ENCODE data around the gene SLC25A17. TPM values are rescaled to one million over a fixed set of nuclear protein-coding genes. Genes with fewer than 3 reads are reported as not detected.
"Not testable (repeated sequence)": the region's sequence is repeated elsewhere in the genome, so short reads cannot be mapped to it uniquely, and the experiment has no call there.

The SLC25A17 gene
- total RNA-seq, 1 experiment from 2014 or later: 51.6 TPM

DNA sequence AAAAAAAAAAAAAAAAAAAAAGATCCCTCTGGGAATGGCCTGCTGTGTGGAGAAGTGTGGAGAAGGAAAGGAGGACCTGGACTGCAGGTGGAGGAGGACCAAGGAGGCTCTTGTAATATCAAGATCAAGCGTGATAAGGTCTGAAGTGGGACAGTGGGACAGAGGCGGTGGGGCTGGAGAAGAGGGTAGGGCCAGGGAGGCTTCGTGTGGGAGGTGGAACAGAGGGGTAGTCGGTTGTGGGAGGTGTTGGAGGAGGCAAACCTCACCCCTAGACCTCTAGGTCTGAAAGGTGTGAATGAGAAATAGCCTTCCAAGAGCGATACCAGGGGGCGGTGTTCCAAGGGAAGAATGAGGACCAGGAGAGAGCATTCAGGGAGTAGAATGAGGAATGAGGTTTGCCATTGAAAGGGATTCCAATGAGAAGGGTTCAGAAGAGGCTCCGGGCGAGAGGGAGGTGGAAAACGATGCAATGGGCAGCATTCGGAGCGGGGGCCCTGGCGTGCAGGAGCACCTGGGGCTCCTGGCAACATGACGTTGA, 95.7 kb downstream of the SLC25A17 start:
- intact Hi-C loops (cut with micrococcal nuclease; ENCODE audit: unreplicated experiment): no loop called here
- DNase-seq (ENCODE audit: low spot score): no peak

DNA sequence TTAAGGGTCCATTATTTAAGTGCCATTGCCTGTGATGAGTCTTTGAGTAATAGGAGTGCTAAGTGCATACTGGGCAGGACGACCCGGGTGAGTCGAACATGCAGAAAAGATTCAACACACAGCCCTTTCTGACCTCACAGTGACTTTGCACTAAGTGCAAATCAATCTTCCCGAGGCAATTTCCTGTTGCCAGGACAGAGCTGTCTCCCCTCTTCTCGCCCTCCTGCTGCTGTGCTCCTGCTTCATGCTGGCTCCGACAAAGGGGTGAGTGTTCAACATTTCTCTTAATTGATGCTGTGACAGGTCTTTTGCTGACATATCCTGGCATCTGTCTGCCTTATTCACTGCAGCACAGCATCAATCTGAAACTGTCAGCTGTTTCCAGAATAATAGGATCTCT, 97.9 kb downstream of the SLC25A17 start:
- H3K27ac ChIP-seq (ENCODE audit: low read depth, low read length, poor library complexity, severe bottlenecking): peak overlapping the region; percentile 72
- H3K9me3 ChIP-seq (ENCODE audit: low read depth, low read length, poor library complexity, severe bottlenecking): no peaks in the 10 kb centered on the region
- ChIA-PET POLR2A (ENCODE audit: low non-redundant PET) (no interaction called here), CTCF (interaction anchor here (1.4 kb wide), 1 partner anchor 38 kb away, joined by 8 read pairs; no protein-coding TSS in a partner anchor)
- no peak overlapping the region for H3K4me3 ChIP-seq (ENCODE audit: low read depth, low read length, poor library complexity, severe bottlenecking)
- no peaks in the 10 kb centered on the region for H3K27me3 ChIP-seq (replicated peaks; ENCODE audit: insufficient read depth, low read depth, low read length, poor library complexity)
- peak; percentile 97 for DNase-seq (ENCODE audit: low spot score)
- intact Hi-C loops (cut with micrococcal nuclease; ENCODE audit: unreplicated experiment): no loop called here
- no peaks in the 10 kb centered on the region for H3K36me3 ChIP-seq (ENCODE audit: insufficient read depth, low read length, poor library complexity, severe bottlenecking)
- BruUV-seq (replicated peaks): no TSS peak
- no peak for TF ChIP-seq EZH2 (IDR thresholded peaks at IDR 0.05; ENCODE audit: borderline replicate concordance, low read depth, low read length, poor library complexity, severe bottlenecking)
- TF ChIP-seq, protein P1, sequence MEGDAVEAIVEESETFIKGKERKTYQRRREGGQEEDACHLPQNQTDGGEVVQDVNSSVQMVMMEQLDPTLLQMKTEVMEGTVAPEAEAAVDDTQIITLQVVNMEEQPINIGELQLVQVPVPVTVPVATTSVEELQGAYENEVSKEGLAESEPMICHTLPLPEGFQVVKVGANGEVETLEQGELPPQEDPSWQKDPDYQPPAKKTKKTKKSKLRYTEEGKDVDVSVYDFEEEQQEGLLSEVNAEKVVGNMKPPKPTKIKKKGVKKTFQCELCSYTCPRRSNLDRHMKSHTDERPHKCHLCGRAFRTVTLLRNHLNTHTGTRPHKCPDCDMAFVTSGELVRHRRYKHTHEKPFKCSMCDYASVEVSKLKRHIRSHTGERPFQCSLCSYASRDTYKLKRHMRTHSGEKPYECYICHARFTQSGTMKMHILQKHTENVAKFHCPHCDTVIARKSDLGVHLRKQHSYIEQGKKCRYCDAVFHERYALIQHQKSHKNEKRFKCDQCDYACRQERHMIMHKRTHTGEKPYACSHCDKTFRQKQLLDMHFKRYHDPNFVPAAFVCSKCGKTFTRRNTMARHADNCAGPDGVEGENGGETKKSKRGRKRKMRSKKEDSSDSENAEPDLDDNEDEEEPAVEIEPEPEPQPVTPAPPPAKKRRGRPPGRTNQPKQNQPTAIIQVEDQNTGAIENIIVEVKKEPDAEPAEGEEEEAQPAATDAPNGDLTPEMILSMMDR (conservative IDR thresholded peaks at IDR 0.05; ENCODE audit: low read depth, low read length): no peak
- H3K4me1 ChIP-seq (ENCODE audit: insufficient read depth, low read length, poor library complexity, severe bottlenecking): peaks cover 12% of the 10 kb centered on the region

More for the DNA sequence above, 95.7 kb downstream of the SLC25A17 start:
- Histone ChIP-seq H3K27ac (ENCODE audit: low read depth, low read length, poor library complexity, severe bottlenecking) (no peak overlapping the region), H3K36me3 (ENCODE audit: insufficient read depth, low read length, poor library complexity, severe bottlenecking) (no peaks in the 10 kb centered on the region), H3K27me3 (replicated peaks; ENCODE audit: insufficient read depth, low read depth, low read length, poor library complexity) (no peaks in the 10 kb centered on the region), H3K4me1 (ENCODE audit: insufficient read depth, low read length, poor library complexity, severe bottlenecking) (peaks cover 31% of the 10 kb centered on the region), H3K9me3 (ENCODE audit: low read depth, low read length, poor library complexity, severe bottlenecking) (no peaks in the 10 kb centered on the region), H3K4me3 (ENCODE audit: low read depth, low read length, poor library complexity, severe bottlenecking) (no peak overlapping the region)
- no TSS peak for BruUV-seq (replicated peaks)
- POLR2A ChIA-PET (ENCODE audit: low non-redundant PET): no interaction called here
- TF ChIP-seq, protein P1 (conservative IDR thresholded peaks at IDR 0.05; ENCODE audit: low read depth, low read length): no peak
- TF ChIP-seq EZH2 (IDR thresholded peaks at IDR 0.05; ENCODE audit: borderline replicate concordance, low read depth, low read length, poor library complexity, severe bottlenecking): no peak
- CTCF ChIA-PET: no interaction called here

DNA sequence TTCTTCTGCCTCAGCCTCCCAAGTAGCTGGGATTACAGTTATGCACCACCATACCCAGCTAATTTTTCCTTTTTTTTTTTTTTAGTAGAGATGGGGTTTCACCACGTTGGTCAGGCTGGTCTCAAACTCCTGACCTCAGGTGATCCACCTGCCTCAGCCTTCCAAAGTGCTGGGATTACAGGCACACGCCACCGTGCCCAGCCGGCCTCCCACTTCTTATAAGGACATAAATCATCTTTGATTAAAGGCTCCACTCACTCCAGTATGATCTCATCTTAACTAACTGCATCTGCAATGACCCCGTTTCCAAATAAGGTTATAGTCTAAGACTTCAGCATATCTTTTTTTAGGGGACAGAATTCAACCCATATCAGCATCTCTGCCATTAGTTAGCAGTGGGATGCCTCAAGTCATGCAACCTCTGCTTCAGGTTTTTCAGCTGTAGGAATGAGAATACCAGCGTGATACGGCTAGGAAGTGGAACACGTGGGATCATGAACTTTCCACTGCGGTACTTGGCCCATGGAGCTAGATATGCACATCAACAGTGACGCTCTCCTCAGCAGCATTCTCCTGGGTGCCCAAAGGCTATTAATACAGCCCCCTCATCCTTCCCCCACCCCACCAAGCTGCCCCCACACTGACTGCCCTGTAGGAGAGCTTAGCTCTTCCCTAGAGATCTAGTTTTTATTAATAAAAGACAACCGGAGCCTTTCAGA, 98.4 kb downstream of the SLC25A17 start:
- POLR2A ChIA-PET (ENCODE audit: low non-redundant PET): no interaction called here
- CTCF ChIA-PET: interaction anchor here (1.4 kb wide), 1 partner anchor 38 kb away, joined by 8 read pairs; no protein-coding TSS in a partner anchor

DNA sequence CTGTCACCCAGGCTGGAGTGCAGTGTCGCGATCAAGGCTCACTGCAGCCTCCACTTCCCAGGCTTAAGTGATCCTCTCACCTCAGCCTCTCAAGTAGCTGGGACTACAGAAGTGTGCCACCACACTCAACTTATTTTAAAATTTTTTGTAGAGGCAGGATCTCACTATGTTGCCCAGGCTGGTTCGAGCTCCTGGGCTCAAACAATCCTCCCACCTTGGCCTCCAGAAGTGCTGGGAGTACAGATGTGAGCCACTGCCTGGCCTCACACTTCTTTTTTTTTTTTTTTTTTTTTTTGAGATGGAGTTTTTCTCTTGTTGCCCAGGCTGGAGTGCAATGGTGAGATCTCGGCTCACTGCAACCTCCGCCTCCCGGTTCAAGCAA, 99.0 kb downstream of the SLC25A17 start:
- intact Hi-C loops (cut with micrococcal nuclease; ENCODE audit: unreplicated experiment); BruUV-seq (replicated peaks); DNase-seq (ENCODE audit: low spot score); H3K27me3 ChIP-seq (replicated peaks; ENCODE audit: insufficient read depth, low read depth, low read length, poor library complexity); H3K36me3 ChIP-seq (ENCODE audit: insufficient read depth, low read length, poor library complexity, severe bottlenecking); H3K4me3 ChIP-seq (ENCODE audit: low read depth, low read length, poor library complexity, severe bottlenecking); CTCF ChIA-PET; H3K9me3 ChIP-seq (ENCODE audit: low read depth, low read length, poor library complexity, severe bottlenecking); H3K27ac ChIP-seq (ENCODE audit: low read depth, low read length, poor library complexity, severe bottlenecking): not testable (repeated sequence)
- POLR2A ChIA-PET (ENCODE audit: low non-redundant PET): interaction anchor here (0.7 kb wide), 1 partner anchor 1892 kb away, joined by 14 read pairs; no protein-coding TSS in a partner anchor
- peaks cover 12% of the 10 kb centered on the region for H3K4me1 ChIP-seq (ENCODE audit: insufficient read depth, low read length, poor library complexity, severe bottlenecking)

More for the DNA sequence above, 98.4 kb downstream of the SLC25A17 start:
- intact Hi-C loops (cut with micrococcal nuclease; ENCODE audit: unreplicated experiment): no loop called here
- H3K27me3 ChIP-seq (replicated peaks; ENCODE audit: insufficient read depth, low read depth, low read length, poor library complexity): no peaks in the 10 kb centered on the region
- H3K27ac ChIP-seq (ENCODE audit: low read depth, low read length, poor library complexity, severe bottlenecking): peak overlapping the region; percentile 72
- no peak for DNase-seq (ENCODE audit: low spot score)
- no peaks in the 10 kb centered on the region for H3K36me3 ChIP-seq (ENCODE audit: insufficient read depth, low read length, poor library complexity, severe bottlenecking)
- BruUV-seq (replicated peaks): no TSS peak
- H3K4me1 ChIP-seq (ENCODE audit: insufficient read depth, low read length, poor library complexity, severe bottlenecking): peaks cover 12% of the 10 kb centered on the region
- TF ChIP-seq, protein P1 (conservative IDR thresholded peaks at IDR 0.05; ENCODE audit: low read depth, low read length): no peak
- no peak for TF ChIP-seq EZH2 (IDR thresholded peaks at IDR 0.05; ENCODE audit: borderline replicate concordance, low read depth, low read length, poor library complexity, severe bottlenecking)
- H3K9me3 ChIP-seq (ENCODE audit: low read depth, low read length, poor library complexity, severe bottlenecking): no peaks in the 10 kb centered on the region
- no peak overlapping the region for H3K4me3 ChIP-seq (ENCODE audit: low read depth, low read length, poor library complexity, severe bottlenecking)
